Midbrain (tissue), 1 donor: ENCODE results near the gene MXD3.
"Not testable (repeated sequence)": the region's sequence is repeated elsewhere in the genome, so short reads cannot be mapped to it uniquely, and the experiment has no call there.

ENCODE experiments used
- DNase-seq: peaks from one replicate; lab custom pipeline; 2025; lab: John Stamatoyannopoulos, UW

MXD3 gene

GRCh38 chr5:177343000-177343399 lies 31.3 kb upstream of the MXD3 start:
- DNase-seq = not testable (repeated sequence)

GRCh38 chr5:177339107-177339638 lies 27.5 kb upstream of the MXD3 start:
- no peak for DNase-seq

- no peak for DNase-seq
Measured at GRCh38 chr5:177338251-177339106, 26.8 kb upstream of the MXD3 start.

- DNase-seq = no peak
Measured at GRCh38 chr5:177336603-177337494, 25.2 kb upstream of the MXD3 start.

- no peak for DNase-seq
Measured at GRCh38 chr5:177336112-177336511, 24.4 kb upstream of the MXD3 start.

GRCh38 chr5:177335701-177336065 lies 24.0 kb upstream of the MXD3 start:
- DNase-seq = no peak

- no peak for DNase-seq
Measured at GRCh38 chr5:177334781-177335700, 23.3 kb upstream of the MXD3 start.

GRCh38 chr5:177334155-177334551 lies 22.5 kb upstream of the MXD3 start:
- DNase-seq = no peak

- no peak for DNase-seq
Measured at GRCh38 chr5:177333420-177334154, 21.9 kb upstream of the MXD3 start.

GRCh38 chr5:177332896-177333260 lies 21.2 kb upstream of the MXD3 start:
- DNase-seq = no peak

- DNase-seq = no peak
Measured at GRCh38 chr5:177332031-177332895, 20.6 kb upstream of the MXD3 start.

GRCh38 chr5:177330991-177331842 lies 19.5 kb upstream of the MXD3 start:
- no peak for DNase-seq

GRCh38 chr5:177329883-177330282 lies 18.2 kb upstream of the MXD3 start:
- no peak for DNase-seq

GRCh38 chr5:177328545-177329231 lies 17.0 kb upstream of the MXD3 start:
- DNase-seq = no peak

- no peak for DNase-seq
Measured at GRCh38 chr5:177327539-177328522, 16.1 kb upstream of the MXD3 start.

GRCh38 chr5:177325868-177326381 lies 14.2 kb upstream of the MXD3 start:
- DNase-seq = no peak

- peak; percentile 18 for DNase-seq
Measured at GRCh38 chr5:177320879-177321278, 9.2 kb upstream of the MXD3 start.
